ENCODE results near the gene MAST4. TPM values are rescaled to one million over a fixed set of nuclear protein-coding genes. Genes with fewer than 3 reads are reported as not detected.

The MAST4 gene
- total and polyA plus RNA-seq, 2 donors (not counting 1 experiment from before 2014, with no cell fraction given) = 2.5 to 57.1 TPM

GRCh38 chr5:66633754-66634153 lies 37.6 kb downstream of the MAST4 start:
- TF ChIP-seq CTCF (IDR thresholded peaks at IDR 0.05) (no peak), EZH2 (IDR thresholded peaks at IDR 0.05; ENCODE audit: borderline replicate concordance, insufficient read depth, low read depth, low read length, poor library complexity, severe bottlenecking) (no peak)
- Mint-ChIP-seq H3K27ac (no peak overlapping the region), H3K27me3 (no peaks in the 10 kb centered on the region), H3K9me3 (ENCODE audit: insufficient read depth) (no peaks in the 10 kb centered on the region), H3K4me1 (peaks cover under 1% of the 10 kb centered on the region), H3K4me3 (no peak overlapping the region)
- 100% methylated on average over 2 of the region's 3 CpGs for WGBS (ENCODE audit: insufficient coverage)
- Histone ChIP-seq H3K9ac (ENCODE audit: low read length) (no peak overlapping the region), H3K9me3 (ENCODE audit: control extremely low read depth in 1 of 3, control insufficient read depth in 2 of 3, insufficient read depth in 1 of 3, low read length in 2 of 3) (no peaks in the 10 kb centered on the region), H3K27me3 (replicated peaks in 1 of 4; ENCODE audit: control extremely low read depth in 1 of 4, control insufficient read depth in 3 of 4, insufficient read depth in 4 of 4, low read length in 3 of 4) (no peaks in the 10 kb centered on the region), H4K20me1 (ENCODE audit: control insufficient read depth, insufficient read depth, low read length, poor library complexity, severe bottlenecking) (no peaks in the 10 kb centered on the region), H3K4me2 (replicated peaks; ENCODE audit: low read depth, low read length, poor library complexity, severe bottlenecking) (no peak overlapping the region), H3K36me3 (replicated peaks in 1 of 2; ENCODE audit: control extremely low read depth in 1 of 2, control insufficient read depth in 1 of 2, extremely low read depth in 1 of 2, insufficient read depth in 2 of 2, low read length in 1 of 2) (no peaks in the 10 kb centered on the region), H3K4me3 (ENCODE audit: control extremely low read depth in 1 of 5, extremely low read depth in 1 of 5, insufficient read depth in 1 of 5, low read depth in 2 of 5, low read length in 4 of 5) (no peak overlapping the region), H3K79me2 (ENCODE audit: control insufficient read depth, insufficient read depth, low read length) (no peaks in the 10 kb centered on the region), H3K4me1 (ENCODE audit: control insufficient read depth in 2 of 2, insufficient read depth in 2 of 2, low read length in 2 of 2) (no peaks in the 10 kb centered on the region), H3K27ac (ENCODE audit: low read length in 2 of 2) (no peak overlapping the region), H2AFZ (ENCODE audit: insufficient read depth, low read depth, low read length, poor library complexity, severe bottlenecking) (no peak overlapping the region)
- ATAC-seq (ENCODE audit: low read depth) = no peak
- ChIA-PET POLR2A (no interaction called here), CTCF (no interaction called here)
- no peak for DNase-seq
- intact Hi-C loops (cut with micrococcal nuclease) = no loop called here

GRCh38 chr5:66634601-66635000 lies 38.4 kb downstream of the MAST4 start:
- intact Hi-C loops (cut with micrococcal nuclease) = no loop called here
- peaks cover 4% of the 10 kb centered on the region for H3K4me1 Mint-ChIP-seq
- no peaks in the 10 kb centered on the region for H3K9me3 Mint-ChIP-seq (ENCODE audit: insufficient read depth)
- no peak overlapping the region for H3K9ac ChIP-seq (ENCODE audit: low read length)
- 51% methylated on average over 3 of the region's 3 CpGs for WGBS (ENCODE audit: insufficient coverage)
- no peak overlapping the region for H3K27ac ChIP-seq (ENCODE audit: low read length in 2 of 2)
- TF ChIP-seq CTCF (IDR thresholded peaks at IDR 0.05) = no peak
- TF ChIP-seq EZH2 (IDR thresholded peaks at IDR 0.05; ENCODE audit: borderline replicate concordance, insufficient read depth, low read depth, low read length, poor library complexity, severe bottlenecking) = no peak
- H3K4me3 ChIP-seq (ENCODE audit: control extremely low read depth in 1 of 5, extremely low read depth in 1 of 5, insufficient read depth in 1 of 5, low read depth in 2 of 5, low read length in 4 of 5) = no peak overlapping the region
- no peaks in the 10 kb centered on the region for H3K27me3 Mint-ChIP-seq
- no peaks in the 10 kb centered on the region for H4K20me1 ChIP-seq (ENCODE audit: control insufficient read depth, insufficient read depth, low read length, poor library complexity, severe bottlenecking)
- no peaks in the 10 kb centered on the region for H3K27me3 ChIP-seq (replicated peaks in 1 of 4; ENCODE audit: control extremely low read depth in 1 of 4, control insufficient read depth in 3 of 4, insufficient read depth in 4 of 4, low read length in 3 of 4)
- no peak overlapping the region for H3K4me3 Mint-ChIP-seq
- CTCF ChIA-PET = no interaction called here
- ATAC-seq (ENCODE audit: low read depth) (no peak), DNase-seq (no peak)
- no peaks in the 10 kb centered on the region for H3K9me3 ChIP-seq (ENCODE audit: control extremely low read depth in 1 of 3, control insufficient read depth in 2 of 3, insufficient read depth in 1 of 3, low read length in 2 of 3)
- H3K79me2 ChIP-seq (ENCODE audit: control insufficient read depth, insufficient read depth, low read length) = no peaks in the 10 kb centered on the region
- H3K36me3 ChIP-seq (replicated peaks in 1 of 2; ENCODE audit: control extremely low read depth in 1 of 2, control insufficient read depth in 1 of 2, extremely low read depth in 1 of 2, insufficient read depth in 2 of 2, low read length in 1 of 2) = no peaks in the 10 kb centered on the region
- no peak overlapping the region for H2AFZ ChIP-seq (ENCODE audit: insufficient read depth, low read depth, low read length, poor library complexity, severe bottlenecking)
- H3K4me2 ChIP-seq (replicated peaks; ENCODE audit: low read depth, low read length, poor library complexity, severe bottlenecking) = no peak overlapping the region
- no peak overlapping the region for H3K27ac Mint-ChIP-seq
- POLR2A ChIA-PET = no interaction called here
- H3K4me1 ChIP-seq (ENCODE audit: control insufficient read depth in 2 of 2, insufficient read depth in 2 of 2, low read length in 2 of 2) = no peaks in the 10 kb centered on the region

Measured in B cell (primary cell).